GM18526 (cell line): ENCODE data around the gene YIF1A.

ENCODE experiments used
- POLR2A ChIP-seq: IDR thresholded peaks from 3 replicates; pipeline ENCODE4 v1.6.1; 2011; ENCODE audit not compliant: insufficient read length; ENCODE audit errors: extremely low read depth

Gene YIF1A

GRCh38 chr11:66259225-66259624 lies 29.7 kb downstream of the YIF1A start:
- no peak for TF ChIP-seq POLR2A

- TF ChIP-seq POLR2A, result no peak
Measured at GRCh38 chr11:66258473-66258893, 30.5 kb downstream of the YIF1A start.

DNA sequence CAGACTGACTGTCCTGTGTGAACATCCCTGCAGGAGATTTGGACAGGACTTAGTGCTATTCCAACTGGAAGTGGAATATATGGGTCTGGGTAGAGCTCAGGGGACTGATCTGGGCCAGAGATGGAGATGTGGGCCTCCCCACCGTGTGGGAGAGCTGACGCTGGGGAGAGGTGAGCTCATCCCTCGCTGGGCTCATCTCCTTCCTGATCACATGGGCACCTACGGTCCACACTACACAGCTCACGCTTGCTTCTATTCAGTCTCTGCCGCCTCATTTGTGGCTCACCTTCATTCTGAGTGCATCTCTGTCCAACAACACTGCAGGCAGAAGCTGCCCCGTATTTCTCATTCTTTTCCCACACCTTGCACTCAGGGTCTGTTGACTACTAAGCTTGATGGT lies 37.1 kb downstream of the YIF1A start:
- TF ChIP-seq POLR2A, result no peak

DNA sequence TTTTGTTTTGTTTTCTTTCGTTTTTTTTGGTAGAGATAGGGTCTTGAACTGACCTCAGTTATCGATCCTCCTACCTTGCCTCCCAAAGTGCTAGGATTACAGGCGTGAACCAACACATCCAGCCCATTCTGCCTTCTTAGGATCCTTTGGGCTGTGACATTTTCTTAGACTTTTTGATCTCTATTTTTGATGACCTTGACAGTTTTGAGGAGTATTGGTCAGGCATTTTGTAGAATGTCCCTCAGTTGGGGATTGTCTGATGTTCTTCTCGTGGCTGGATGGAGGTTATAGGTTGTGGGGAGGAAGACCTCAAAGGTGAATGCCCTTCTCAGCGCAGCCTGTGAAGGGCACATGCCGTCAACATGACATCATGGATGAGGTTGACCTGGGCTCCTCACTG lies 40.0 kb downstream of the YIF1A start:
- no peak for TF ChIP-seq POLR2A

GRCh38 chr11:66247801-66248200 lies 41.1 kb downstream of the YIF1A start:
- TF ChIP-seq POLR2A, result no peak

DNA sequence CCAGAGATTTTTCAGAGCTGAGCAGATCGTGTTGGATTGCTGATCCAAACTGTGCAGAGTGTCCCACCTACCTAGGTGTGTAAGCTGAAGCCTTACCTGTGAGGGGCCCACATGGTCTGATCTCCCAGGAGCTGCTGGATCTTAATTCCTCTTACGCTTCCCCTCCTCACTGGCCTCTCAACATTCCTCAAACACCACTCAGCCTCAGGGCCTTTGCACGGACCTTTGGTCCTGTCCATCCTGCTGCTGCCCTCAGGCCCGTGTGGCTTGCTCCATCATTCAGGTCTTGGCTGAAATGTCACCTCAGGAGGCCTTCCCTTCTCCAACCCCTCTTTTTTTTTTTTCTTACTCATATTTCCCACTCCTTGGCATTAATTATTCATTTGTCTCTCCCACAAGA lies 41.6 kb downstream of the YIF1A start:
- no peak for TF ChIP-seq POLR2A

DNA sequence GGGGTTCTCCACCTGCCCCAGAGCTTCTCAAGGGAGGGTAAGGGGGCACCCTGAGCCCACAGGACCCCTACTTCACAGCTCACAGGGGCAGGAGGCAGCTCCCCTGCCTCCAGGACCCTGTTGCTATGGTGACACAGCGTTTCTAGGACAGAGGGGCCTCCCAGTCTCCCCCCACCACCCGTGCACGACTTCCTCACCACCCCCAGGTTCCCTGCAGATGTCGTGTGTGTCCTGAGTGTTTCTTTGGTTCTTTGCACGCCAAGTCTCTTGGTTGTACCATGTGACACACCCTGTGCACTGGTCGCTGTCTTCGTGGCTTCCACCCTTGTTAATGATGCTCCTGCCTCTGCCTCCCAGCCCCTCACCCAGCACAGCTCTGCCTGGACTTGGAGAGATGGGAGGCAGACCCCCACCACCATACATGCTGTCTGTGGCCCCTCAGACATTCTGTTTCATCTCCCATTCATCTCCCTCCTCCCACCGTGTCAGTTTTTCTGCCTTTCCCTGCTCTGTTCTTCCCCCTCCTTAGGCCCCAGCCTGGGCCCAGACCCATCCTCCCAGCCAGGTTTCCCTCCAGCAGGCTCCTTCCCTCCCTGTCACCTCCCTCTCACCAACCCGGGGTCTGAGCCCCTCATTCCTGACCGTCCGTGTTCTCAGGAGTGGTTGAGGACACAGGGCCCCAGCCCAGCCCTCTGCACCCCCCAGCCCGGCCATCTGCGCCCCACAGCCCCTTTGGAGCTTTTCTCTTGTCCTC lies 45.0 kb downstream of the YIF1A start:
- no peak for TF ChIP-seq POLR2A

GRCh38 chr11:66242095-66242765 lies 46.7 kb downstream of the YIF1A start:
- no peak for TF ChIP-seq POLR2A

DNA sequence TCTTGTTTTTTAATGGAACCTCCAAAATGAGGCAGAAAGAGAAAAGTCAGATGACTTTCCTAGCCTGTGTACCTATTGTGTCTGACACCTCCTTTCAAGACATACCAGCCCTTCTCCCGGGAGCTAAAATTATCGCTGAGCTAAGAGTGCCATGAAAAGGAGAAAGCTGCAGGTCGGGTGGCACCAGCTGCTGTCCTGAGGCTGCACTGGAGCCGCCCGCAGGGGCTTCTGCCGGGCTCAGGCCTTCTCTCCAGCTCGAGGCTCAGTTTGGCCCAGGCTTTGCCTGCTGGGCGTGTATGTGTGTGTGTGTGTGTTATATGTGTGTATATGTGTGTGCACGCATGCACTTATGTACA lies 48.2 kb downstream of the YIF1A start:
- TF ChIP-seq POLR2A, result no peak

DNA sequence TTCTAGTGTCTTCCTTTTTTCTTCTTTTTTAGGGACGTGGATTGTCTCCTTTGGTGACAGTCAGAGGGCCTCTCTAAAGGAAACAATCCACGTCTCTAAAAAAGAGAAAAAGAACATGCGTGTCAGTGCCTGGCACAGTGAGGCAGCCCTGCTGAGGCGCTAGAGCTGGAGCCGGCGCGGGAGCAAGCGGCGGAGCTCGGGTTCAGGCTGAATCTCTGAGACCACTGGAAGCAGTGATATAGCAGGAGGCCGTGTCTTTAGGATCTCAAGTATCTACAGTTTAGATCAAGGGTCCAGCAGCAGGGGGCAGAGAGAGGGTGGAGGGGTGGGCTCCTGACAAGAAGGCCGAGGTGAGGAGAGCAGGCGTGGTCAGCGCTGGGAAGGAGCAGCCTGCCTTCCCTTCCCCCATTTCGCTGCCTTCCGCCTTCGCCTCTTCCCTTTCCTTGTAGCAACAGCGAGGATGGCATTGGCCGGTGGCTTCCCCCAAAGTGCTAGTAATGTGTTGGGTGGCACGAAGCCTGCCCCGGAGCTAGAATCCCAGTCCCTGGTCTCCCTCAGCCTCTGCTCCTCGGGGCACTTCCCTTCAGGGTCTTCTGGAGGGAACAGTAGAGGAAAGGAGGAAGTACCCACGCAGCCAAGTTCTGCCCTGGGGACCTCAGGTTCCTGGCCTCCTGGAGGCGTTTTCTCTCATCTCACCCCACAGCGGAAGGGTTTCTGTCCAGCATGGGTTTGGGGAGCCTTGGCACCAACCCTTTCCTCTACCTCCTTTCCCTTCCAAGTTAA lies 48.8 kb downstream of the YIF1A start:
- TF ChIP-seq POLR2A, result no peak

GRCh38 chr11:66239511-66239910 lies 49.4 kb downstream of the YIF1A start:
- TF ChIP-seq POLR2A, result no peak

- TF ChIP-seq POLR2A, result no peak
Measured at GRCh38 chr11:66238786-66239413, 50.0 kb downstream of the YIF1A start.

DNA sequence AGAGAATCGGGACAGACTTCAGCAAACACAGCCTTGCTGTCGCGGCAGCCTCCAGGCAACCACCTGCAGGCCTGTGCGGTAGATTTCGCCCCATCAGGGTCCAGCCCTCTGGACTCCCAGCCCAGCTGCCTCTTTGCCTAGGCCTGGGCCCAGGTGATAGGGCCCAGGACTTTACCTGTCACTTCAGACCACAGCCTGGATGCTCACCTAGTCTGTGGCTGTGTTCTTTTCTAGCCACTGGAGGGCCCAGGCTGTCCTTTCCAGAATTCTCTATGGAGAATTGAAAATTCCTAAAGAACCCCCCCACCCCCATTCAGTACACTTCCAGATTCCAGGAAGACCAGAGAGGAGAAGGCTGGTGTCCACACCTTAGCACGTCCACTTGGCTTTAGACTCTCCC lies 51.1 kb downstream of the YIF1A start:
- no peak for TF ChIP-seq POLR2A

DNA sequence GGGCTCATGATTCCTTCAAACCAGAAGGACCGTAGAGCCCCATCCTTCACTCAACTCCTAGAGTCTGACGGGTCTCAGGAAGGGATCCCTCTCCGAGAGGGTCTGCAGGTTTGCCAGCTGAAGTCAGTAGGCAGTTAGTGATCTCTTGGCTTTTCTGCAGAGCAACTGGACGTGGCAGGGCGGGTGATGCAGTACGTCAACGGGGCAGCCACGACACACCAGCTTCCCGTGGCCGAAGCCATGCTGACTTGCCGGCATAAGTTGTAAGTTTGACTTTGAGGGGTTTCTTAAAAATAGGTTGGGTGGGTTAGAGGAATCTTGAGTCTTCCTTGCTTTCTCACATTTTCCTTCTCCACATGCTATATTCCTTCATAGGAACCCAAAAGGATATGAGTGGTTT lies 53.8 kb downstream of the YIF1A start:
- TF ChIP-seq POLR2A, result no peak
